GM21529 (cell line): ENCODE measurements around the gene ANKS1B.

ENCODE experiments used
- ATAC-seq: cut with Tn5 transposase; IDR thresholded peaks from one replicate; pipeline ENCODE4 v1.9.1; 2021; ENCODE audit not compliant: unreplicated experiment

Gene ANKS1B

GRCh38 chr12:99966429-99966828 is 18.3 kb downstream of the ANKS1B start:
- no peak for ATAC-seq

- ATAC-seq, result no peak
Measured at GRCh38 chr12:99960311-99960710, 24.4 kb downstream of the ANKS1B start.

GRCh38 chr12:99959549-99960170 is 25.1 kb downstream of the ANKS1B start:
- no peak for ATAC-seq

DNA sequence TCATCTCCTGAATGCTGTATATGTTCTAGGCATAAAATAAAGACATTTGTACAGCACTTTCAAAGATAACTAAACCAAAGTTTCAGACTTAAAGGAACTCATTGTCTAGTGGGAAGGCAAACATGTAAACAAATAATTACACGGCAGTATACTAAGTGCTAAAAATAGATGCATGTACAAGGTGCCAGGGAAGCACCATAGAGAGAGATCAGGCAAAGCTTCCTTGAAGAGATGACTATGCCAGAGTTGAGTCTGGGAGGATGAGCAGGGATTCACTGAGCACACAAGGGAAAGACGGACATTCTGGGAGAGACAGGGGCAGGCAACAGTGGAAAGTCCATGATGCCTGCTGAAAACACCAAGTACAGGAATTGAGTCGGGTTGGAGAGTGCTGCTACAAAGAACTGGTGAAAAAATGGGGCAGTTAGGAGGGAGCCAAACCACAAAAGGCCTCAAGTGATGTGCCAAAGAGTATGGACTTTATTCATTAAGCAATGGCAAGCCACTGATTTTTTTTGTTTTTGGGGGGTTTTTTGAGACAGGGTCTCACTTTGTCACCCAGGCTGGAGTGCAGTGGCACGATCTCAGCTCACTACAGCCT is 26.8 kb downstream of the ANKS1B start:
- ATAC-seq, result no peak

DNA sequence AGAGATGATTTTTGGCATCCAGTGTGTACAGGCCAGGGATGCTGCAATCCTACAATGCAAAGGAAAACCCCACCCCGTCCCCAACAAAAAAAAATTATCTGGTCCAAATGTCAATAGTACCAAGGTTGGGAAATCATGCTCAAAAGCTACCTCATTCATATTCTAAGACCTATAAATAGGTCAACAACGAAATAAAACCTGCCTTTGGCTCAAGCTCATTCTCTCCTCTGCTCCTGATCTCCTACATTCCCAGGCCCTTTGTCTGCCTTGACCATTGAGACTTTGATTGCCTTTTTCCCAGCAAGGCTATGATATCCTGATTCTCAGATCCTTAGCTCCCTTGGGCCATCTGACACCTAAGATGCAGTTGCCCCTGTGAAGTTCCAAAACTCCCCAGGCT is 30.0 kb downstream of the ANKS1B start:
- no peak for ATAC-seq

DNA sequence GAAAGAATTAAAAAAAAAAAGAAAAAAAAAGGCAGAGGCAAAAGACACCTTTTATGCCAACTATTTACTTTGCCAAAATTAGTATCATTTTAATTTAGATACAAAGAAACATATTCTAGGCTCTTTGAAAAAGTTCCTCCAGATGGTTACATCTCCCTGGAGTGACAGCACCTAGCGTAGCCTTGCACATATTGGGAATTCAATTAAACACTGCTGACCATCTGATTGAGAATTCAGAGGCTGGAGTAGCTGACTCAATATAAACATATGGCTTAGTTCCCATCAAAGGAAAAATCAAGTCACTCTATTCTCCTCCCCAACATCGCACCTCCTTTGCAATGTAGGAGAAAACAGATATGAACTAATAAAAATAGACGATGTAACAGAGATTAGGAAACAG is 36.4 kb downstream of the ANKS1B start:
- ATAC-seq, result no peak

DNA sequence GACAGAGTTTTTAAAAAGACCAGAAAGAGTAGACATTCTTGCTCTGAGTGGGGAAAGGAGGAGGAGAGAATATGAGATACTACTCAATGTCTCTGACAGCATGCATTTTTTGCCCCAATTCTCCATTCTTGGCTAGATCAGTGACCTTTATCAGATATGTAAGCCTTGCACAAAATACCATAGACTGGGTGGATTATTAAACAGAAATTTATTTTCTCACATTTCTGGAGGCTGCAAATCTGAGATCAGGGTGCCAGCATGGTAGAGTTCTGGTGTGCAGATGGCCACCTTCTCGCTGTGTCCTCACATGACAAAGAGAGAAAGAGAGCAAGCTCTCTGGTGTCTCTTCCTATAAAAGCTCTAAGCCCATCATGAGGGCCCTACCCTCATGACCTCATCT is 38.6 kb downstream of the ANKS1B start:
- no peak for ATAC-seq

DNA sequence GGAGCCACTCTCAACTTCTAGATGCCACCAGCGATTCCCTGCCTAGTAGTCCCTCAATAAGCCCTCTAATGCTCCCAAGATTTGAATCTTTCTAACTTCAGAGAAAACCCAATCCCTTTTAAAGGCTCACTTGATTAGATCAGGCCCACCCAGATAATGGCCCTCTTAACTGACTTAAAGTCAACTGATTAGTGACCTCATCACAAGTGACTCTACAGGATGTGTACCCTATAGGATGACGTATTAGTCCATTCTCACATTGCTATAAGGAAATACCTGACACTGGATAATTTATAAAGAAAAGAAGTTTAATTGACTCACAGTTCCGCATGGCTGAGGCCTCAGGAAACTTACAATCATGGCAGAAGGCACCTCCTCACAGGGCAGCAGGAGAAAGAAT is 49.1 kb downstream of the ANKS1B start:
- ATAC-seq, result no peak

DNA sequence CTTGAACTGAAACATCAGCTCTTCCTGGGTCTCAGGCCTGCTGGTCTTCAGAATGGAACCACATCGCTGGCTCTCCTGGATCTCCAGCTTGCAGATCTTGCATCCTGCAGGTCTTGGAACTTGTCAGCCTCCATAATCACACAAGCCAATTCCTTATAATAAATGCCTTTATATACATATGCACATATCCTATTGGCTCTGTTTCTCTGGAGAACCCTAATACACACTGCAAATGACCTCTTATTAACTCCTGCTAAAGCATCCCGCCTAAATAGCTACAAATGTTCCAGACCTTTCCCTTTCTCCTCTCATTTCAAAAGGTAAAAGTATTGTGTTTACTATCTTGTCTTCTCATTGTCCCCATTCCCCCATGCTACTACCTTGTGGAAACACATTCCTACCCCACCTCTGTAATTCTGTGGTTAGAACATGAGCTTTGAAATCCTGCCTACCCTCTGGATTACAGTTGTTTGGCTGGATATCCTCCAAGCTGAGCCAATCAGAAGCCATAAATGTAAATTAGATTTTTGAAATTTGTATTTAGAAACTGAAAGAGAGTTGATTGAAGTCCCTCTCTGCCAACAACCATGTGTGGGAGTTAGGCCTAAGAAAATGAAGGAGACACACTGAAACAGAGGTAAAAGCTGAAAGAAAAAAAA is 58.1 kb downstream of the ANKS1B start:
- ATAC-seq, result no peak

DNA sequence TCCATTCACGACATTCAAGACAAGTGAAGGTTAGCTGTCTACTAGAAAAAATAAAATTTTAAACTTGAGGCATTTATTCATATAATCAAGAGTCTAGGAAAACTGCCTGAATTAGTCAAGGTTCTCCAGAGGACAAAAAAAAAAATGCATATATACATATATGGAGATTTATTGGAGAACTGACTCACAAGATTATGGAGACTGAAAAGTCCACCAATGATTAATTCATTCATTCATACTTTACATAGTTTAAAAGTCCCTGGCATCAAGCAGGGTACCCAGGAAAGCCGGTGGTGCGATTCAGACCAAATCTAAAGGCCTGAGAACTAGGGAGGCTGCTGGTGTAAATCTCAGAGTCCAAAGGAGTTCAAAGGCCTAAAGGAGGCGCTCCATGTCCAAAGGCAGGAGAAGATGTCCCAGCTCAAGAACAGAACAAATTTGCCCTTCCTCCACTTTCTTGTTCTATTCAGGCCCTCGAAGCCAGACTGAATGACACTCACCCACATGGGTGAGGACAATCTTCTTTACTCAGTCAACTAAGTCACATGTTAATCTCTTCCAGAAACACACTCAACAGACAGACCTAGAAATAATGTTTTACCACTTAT is 64.3 kb downstream of the ANKS1B start:
- no peak for ATAC-seq

DNA sequence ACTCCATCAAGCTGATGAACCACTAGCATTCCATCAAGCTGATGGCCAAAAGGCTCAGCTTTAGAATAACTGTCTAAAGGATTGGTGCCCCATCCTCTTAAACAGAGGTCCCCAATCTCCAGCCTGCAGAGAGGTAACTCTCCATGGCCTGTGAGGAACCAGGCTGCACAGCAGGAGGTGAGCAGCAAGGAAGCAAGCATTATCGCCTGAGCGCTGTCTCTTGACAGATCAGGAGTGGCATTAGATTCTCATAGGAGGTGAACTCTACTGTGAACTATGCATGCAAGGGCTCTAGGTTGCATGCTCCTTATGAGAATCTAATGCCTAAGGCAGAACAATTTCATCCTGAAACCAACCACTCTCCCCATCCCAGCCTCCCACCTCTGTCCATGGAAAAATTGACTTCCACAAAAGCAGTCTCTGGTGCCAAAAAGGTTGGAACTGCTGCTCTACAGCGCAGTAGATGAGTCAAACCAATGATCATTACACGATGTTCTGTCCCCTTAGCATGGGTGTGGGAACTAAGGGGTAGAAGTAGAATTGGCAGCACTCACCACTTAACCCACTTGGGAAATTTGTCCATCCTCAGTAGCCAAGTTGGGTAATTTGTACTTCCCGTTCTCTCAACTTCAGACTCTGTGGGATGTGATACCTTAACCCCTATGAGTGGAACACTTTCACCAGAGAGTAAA is 66.9 kb downstream of the ANKS1B start:
- ATAC-seq, result no peak

- ATAC-seq, result no peak
Measured at GRCh38 chr12:99916555-99916954, 68.2 kb downstream of the ANKS1B start.

DNA sequence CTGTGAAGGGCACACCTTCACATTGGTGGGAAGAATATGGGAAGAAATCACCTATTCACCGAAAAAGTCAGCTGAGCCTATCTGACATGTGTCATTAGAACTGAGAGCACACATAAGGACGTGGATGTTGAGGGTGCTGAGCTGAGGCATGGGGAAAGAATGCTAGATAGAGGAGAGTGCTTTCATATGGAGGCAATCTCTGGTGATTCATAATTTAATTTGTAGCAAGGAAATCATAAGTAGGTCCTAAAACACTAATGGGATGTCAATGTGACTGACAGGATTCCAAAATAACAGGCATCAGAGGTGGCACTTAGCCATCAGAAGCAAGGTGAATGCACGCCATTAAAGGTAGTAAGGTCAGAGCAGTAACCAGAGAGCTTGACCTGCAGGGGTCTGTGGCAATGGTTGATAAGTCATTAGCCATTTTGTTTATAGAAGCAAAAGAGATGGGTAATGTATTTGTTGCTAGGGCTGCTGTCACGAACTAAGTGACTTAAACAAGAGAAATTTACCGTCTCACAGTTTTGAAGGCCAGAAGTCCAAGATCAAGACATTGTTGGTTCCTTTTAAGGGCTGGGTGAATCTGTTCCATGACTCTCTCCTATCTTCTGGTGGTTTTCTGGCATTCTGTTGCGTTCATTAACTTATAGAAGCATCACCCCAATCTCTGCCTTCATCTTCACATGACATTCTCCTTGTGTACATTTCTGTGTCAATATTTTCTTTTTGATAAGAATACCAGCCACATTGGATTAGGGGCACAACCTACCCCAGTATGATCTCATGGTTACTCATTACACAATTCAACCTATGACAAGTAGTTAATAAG is 69.3 kb downstream of the ANKS1B start:
- ATAC-seq, result no peak

- no peak for ATAC-seq
Measured at GRCh38 chr12:99914206-99914605, 70.5 kb downstream of the ANKS1B start.

DNA sequence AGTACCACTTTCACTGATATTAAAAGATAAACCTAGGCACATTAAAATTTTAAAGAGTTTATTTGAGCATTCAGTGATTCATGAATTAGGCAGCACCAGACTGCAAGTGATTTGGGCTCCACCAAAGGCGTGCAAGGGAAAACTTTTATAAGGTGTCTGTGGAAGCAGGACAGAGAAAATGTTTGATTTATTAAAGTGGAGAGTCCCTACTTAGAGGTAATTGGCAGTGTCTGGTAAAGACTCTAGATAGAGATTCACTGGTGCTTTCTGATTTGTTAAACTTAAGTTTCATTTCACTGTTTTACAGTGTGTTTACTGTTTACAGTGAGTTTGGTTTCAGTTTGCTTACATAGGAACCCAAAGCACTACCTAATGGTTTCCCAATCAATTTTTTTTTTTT is 72.8 kb downstream of the ANKS1B start:
- ATAC-seq, result peak; percentile 97

DNA sequence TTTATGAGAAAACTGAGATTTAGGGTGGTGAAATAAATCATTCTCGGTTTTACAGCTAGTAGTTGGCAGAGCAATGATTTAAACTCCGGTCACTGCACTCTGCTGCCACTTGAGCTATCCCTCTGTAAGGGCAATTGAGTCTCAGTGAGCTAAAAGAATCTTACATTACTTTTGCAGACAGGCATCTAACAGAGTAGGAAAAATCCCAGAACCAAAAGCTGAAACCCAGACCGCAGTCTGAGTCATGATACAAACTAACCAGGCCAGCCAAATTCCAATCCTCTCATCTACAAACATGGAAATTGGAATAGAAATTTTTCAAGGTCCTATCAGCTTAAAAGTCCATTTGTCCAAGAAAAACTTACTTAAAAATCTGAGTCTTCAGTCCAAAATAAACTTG is 73.7 kb downstream of the ANKS1B start:
- ATAC-seq, result no peak

GRCh38 chr12:99910342-99910741 is 74.4 kb downstream of the ANKS1B start:
- ATAC-seq, result no peak

- no peak for ATAC-seq
Measured at GRCh38 chr12:99906786-99907579, 77.8 kb downstream of the ANKS1B start.

- no peak for ATAC-seq
Measured at GRCh38 chr12:99901181-99901580, 83.6 kb downstream of the ANKS1B start.

GRCh38 chr12:99898645-99899044 is 86.1 kb downstream of the ANKS1B start:
- no peak for ATAC-seq
